CD4-positive, alpha-beta T cell (primary cell): ENCODE data around the gene BPHL. TPM values are rescaled to one million over a fixed set of nuclear protein-coding genes. Genes with fewer than 3 reads are reported as not detected.
A peak's percentile ranks its signal among the peaks of the same experiment; 100 is the strongest.

Source experiments
- ATAC-seq: fragments of 200-7000 bp; cut with Tn5 transposase; one replicate; pipeline ENCODE4 v1.10.0; 2022; ENCODE audit warnings: mild to moderate bottlenecking; ENCODE audit not compliant: poor library complexity
- CTCF ChIA-PET: fragments of 350-600 bp; sonication (Branson Sonifier 250); formaldehyde crosslinking; loops from one replicate; lab custom pipeline; 2021; ENCODE audit warnings: antibody characterized with exemption, inconsistent platforms; lab: Charles Lee
- POLR2A ChIA-PET: fragments of 350-600 bp; sonication (Branson Sonifier 250); formaldehyde crosslinking; loops from one replicate; lab custom pipeline; 2021; ENCODE audit warnings: antibody characterized with exemption, inconsistent platforms; lab: Charles Lee
- DNase-seq, 14 experiments: peaks; one replicate each; pipeline ENCODE4 v3.0.0-alpha.2; 2013 to 2020; ENCODE audit warnings: mixed read lengths in 2 of 14
- H3K27ac ChIP-seq, 2 donors: one replicate each; pipeline versions ENCODE4 v1.5.1 to v1.7.0; 2013; ENCODE audit warnings: low read length in 2 of 2, low read depth in 1 of 2, mild to moderate bottlenecking in 1 of 2
- H3K27me3 ChIP-seq, 2 experiments: 1 replicate in 1 of 2; 2 replicates in 1 of 2; pipeline versions ENCODE4 v1.6.1 to v1.7.0; 2013; ENCODE audit warnings: low read length in 2 of 2, control low read depth in 1 of 2, mild to moderate bottlenecking in 1 of 2, moderate library complexity in 1 of 2; ENCODE audit not compliant: insufficient read depth in 2 of 2, control insufficient read depth in 1 of 2
- H3K36me3 ChIP-seq: one replicate; pipeline ENCODE4 v1.6.1; 2013; ENCODE audit warnings: low read length, control low read depth; ENCODE audit not compliant: insufficient read depth
- H3K4me1 ChIP-seq: one replicate; pipeline ENCODE4 v1.6.1; 2013; ENCODE audit warnings: low read length, control low read depth; ENCODE audit not compliant: insufficient read depth
- H3K4me3 ChIP-seq: one replicate; pipeline ENCODE4 v1.5.1; 2013; ENCODE audit warnings: mild to moderate bottlenecking, low read length, moderate library complexity
- H3K9me3 ChIP-seq, 2 experiments: 1 replicate in 1 of 2; 2 replicates in 1 of 2; pipeline versions ENCODE4 v1.6.1 to v1.7.0; 2013; ENCODE audit warnings: low read length in 2 of 2, mild to moderate bottlenecking in 2 of 2, control low read depth in 1 of 2, moderate library complexity in 1 of 2; ENCODE audit not compliant: control insufficient read depth in 1 of 2, insufficient read depth in 1 of 2
- H3K27ac Mint-ChIP-seq: one replicate; pipeline ENCODE4 v1.8.0; 2020; ENCODE audit warnings: mixed read lengths
- H3K27me3 Mint-ChIP-seq: one replicate; pipeline ENCODE4 v1.8.0; 2021; ENCODE audit warnings: mixed read lengths
- H3K36me3 Mint-ChIP-seq: one replicate; pipeline ENCODE4 v1.8.0; 2021; ENCODE audit warnings: low read depth, mixed read lengths
- H3K4me1 Mint-ChIP-seq: one replicate; pipeline ENCODE4 v1.8.0; 2021; ENCODE audit warnings: low read depth, mixed read lengths
- H3K4me3 Mint-ChIP-seq: one replicate; pipeline ENCODE4 v1.8.0; 2020; ENCODE audit warnings: mild to moderate bottlenecking, mixed read lengths
- H3K9me3 Mint-ChIP-seq: one replicate; pipeline ENCODE4 v1.8.0; 2020; ENCODE audit warnings: mixed read lengths
- CTCF ChIP-seq: fragments of 200-600 bp; IDR thresholded peaks from one replicate; pipeline ENCODE4 v1.8.0; 2022; ENCODE audit warnings: antibody characterized with exemption, mild to moderate bottlenecking
- intact Hi-C, 2 experiments: fragments of 100-400 bp; cut with DNase I in 1 of 2; cut with micrococcal nuclease in 1 of 2; formaldehyde crosslinking; loops; one replicate each; pipeline versions ENCODE4 v1.15.1 to v1.9.0; 2023 to 2025; cut with DNase I, micrococcal nuclease
- total RNA-seq, 174 experiments: library from RNA in 2 of 174; stranded (reverse) in 2 of 174; gene quantifications; one replicate each; pipeline ENCODE4 v1.2.3 and lab custom pipeline; 2021 to 2026

The BPHL gene
- total RNA-seq, 2 experiments from 2014 or later = 5.2 to 5.7 TPM

GRCh38 chr6:3114377-3114776 lies 4.1 kb upstream of the BPHL start:
- no peak overlapping the region for H3K4me3 ChIP-seq
- no peak overlapping the region for H3K4me3 Mint-ChIP-seq
- peaks cover 43% of the 10 kb centered on the region for H3K36me3 ChIP-seq
- TF ChIP-seq CTCF = no peak
- H3K36me3 Mint-ChIP-seq = peaks cover 57% of the 10 kb centered on the region
- H3K27me3 ChIP-seq = no peaks in the 10 kb centered on the region
- no peak overlapping the region for H3K27ac Mint-ChIP-seq
- DNase-seq = no peak
- no peak overlapping the region for H3K27ac ChIP-seq
- peaks cover 13% of the 10 kb centered on the region for H3K4me1 ChIP-seq
- H3K4me1 Mint-ChIP-seq = peaks cover 16% of the 10 kb centered on the region
- ATAC-seq = no peak
- POLR2A ChIA-PET = no interaction called here
- H3K27me3 Mint-ChIP-seq = no peaks in the 10 kb centered on the region
- CTCF ChIA-PET = no interaction called here
- intact Hi-C loops = no loop called here
- H3K9me3 Mint-ChIP-seq = no peaks in the 10 kb centered on the region
- H3K9me3 ChIP-seq = no peaks in the 10 kb centered on the region

GRCh38 chr6:3117912-3118352 lies 579 bp upstream of the BPHL start:
- Histone ChIP-seq H3K4me3 (peak overlapping the region; percentile 67), H3K27me3 (no peaks in the 10 kb centered on the region), H3K4me1 (peaks cover 15% of the 10 kb centered on the region), H3K36me3 (peaks cover 19% of the 10 kb centered on the region), H3K9me3 (no peaks in the 10 kb centered on the region), H3K27ac (peak overlapping the region; percentile 91 to 96)
- ATAC-seq (no peak), DNase-seq (no peak)
- H3K27me3 Mint-ChIP-seq = no peaks in the 10 kb centered on the region
- intact Hi-C loops = loop anchor here (1.0 to 5.0 kb wide), 8 partner anchors 39 to 1019 kb away; partner anchors contain the start of genes ECI2 (in 1 of the 2), PSMG4 (in 1 of the 2), RIPK1 (in 1 of the 2) and TUBB2A (in 1 of the 2)
- H3K36me3 Mint-ChIP-seq = peaks cover 24% of the 10 kb centered on the region
- H3K9me3 Mint-ChIP-seq = no peaks in the 10 kb centered on the region
- peaks cover 19% of the 10 kb centered on the region for H3K4me1 Mint-ChIP-seq
- H3K4me3 Mint-ChIP-seq = peak overlapping the region; percentile 93
- POLR2A ChIA-PET = interaction anchor here (0.6 to 1.4 kb wide), 9 partner anchors 8 to 903 kb away, joined by 3 to 7 read pairs (median 3); partner anchors contain the start of genes NQO2 and RIPK1
- CTCF ChIA-PET = no interaction called here
- TF ChIP-seq CTCF = no peak
- H3K27ac Mint-ChIP-seq = peak overlapping the region; percentile 91

GRCh38 chr6:3119040-3119723 lies 671 bp downstream of the BPHL start:
- Mint-ChIP-seq H3K4me3 (peak overlapping the region; percentile 93), H3K9me3 (no peaks in the 10 kb centered on the region), H3K4me1 (peaks cover 19% of the 10 kb centered on the region), H3K27me3 (no peaks in the 10 kb centered on the region), H3K36me3 (peaks cover 17% of the 10 kb centered on the region), H3K27ac (peak overlapping the region; percentile 91)
- POLR2A ChIA-PET = interaction anchor here (0.6 to 1.4 kb wide), 10 partner anchors 44 to 902 kb away, joined by 3 to 7 read pairs (median 3); a partner anchor contains a TSS
- DNase-seq = peak in 1 of 14 experiments; percentile 5
- peak; percentile 12 for ATAC-seq
- CTCF ChIA-PET = interaction anchor here (1.0 to 1.3 kb wide), 2 partner anchors 38 to 132 kb away, joined by 3 read pairs; partner anchors contain the start of gene TUBB2A
- Histone ChIP-seq H3K4me3 (peak overlapping the region; percentile 67), H3K36me3 (peaks cover 7% of the 10 kb centered on the region), H3K27ac (peak overlapping the region; percentile 18 to 96), H3K27me3 (no peaks in the 10 kb centered on the region), H3K4me1 (peaks cover 15% of the 10 kb centered on the region), H3K9me3 (no peaks in the 10 kb centered on the region)
- intact Hi-C loops = loop anchor here (2.0 to 5.0 kb wide), 7 partner anchors 38 to 1018 kb away; partner anchors contain the start of genes ECI2 (in 1 of the 2), PSMG4 (in 1 of the 2), RIPK1 (in 1 of the 2) and TUBB2A (in 1 of the 2)
- no peak for TF ChIP-seq CTCF
